Upper lobe of left lung (tissue), 4 donors: ENCODE results near the gene CFAP97D1.

Source experiments
- CTCF ChIP-seq, 6 experiments: fragments of 450-650 bp in 4 of 6; fragments of 200-600 bp in 2 of 6; sonication (generic) in 2 of 6; IDR thresholded peaks; one replicate each; pipeline ENCODE4 v1.5.1; 2016 to 2019; ENCODE audit warnings: antibody characterized with exemption in 6 of 6
- EP300 ChIP-seq, 4 donors: sonication (generic); formaldehyde crosslinking; IDR thresholded peaks; one replicate each; pipeline ENCODE4 v1.5.1; 2017; ENCODE audit warnings: antibody characterized with exemption in 4 of 4, control low read depth in 2 of 4
- POLR2A ChIP-seq, 4 donors: fragments of 450-650 bp; IDR thresholded peaks; one replicate each; pipeline ENCODE4 v1.5.1; 2016 to 2017; ENCODE audit warnings: antibody characterized with exemption in 4 of 4, mild to moderate bottlenecking in 2 of 4
- POLR2AphosphoS5 ChIP-seq, 2 donors: sonication (generic); formaldehyde crosslinking; IDR thresholded peaks; one replicate each; pipeline ENCODE4 v1.5.1; 2017; ENCODE audit warnings: antibody characterized with exemption in 2 of 2

GRCh38 chr17:43791589-43791988 lies 11.4 kb downstream of the CFAP97D1 start:
- TF ChIP-seq CTCF (IDR thresholded peaks at IDR 0.05): no peak
- no peak for TF ChIP-seq POLR2A (IDR thresholded peaks at IDR 0.05)
- TF ChIP-seq POLR2AphosphoS5 (IDR thresholded peaks at IDR 0.05): no peak
- TF ChIP-seq EP300 (IDR thresholded peaks at IDR 0.05): no peak
